Measurements from ENCODE around the gene GRIK3.
"Not testable (repeated sequence)": the region's sequence is repeated elsewhere in the genome, so short reads cannot be mapped to it uniquely, and the experiment has no call there.

Gene GRIK3

DNA sequence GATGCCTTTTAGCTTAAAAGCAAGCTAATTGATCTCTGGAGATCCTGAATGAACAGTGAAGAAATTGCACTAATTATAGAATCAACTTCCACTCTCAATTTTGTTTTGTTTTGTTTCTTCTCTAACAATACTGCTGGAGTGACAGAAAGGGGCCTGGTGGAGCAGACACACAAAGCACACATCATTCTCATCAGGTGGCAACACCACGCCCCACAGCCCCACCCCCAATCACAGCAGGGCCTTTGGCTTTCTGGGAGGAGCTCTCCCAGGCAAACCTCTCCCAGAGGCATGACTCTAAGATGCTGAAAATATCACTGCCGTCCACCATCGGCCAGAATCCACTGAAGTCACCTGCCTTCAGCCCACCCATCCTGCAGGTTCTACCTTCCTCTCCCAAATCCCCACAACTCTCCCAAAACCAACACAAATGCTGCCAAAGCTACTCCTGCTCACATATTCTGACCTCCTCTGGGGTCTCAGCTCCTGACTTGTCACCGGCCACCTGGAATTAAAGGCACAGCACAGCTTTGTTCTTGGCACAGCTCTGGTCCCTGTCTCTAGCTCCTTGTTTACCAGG lies 120.7 kb downstream of the GRIK3 start:
- H3K27me3 ChIP-seq (replicated peaks; ENCODE audit: control insufficient read depth, insufficient read depth, low read length): peaks cover 6% of the 10 kb centered on the region
- DNase-seq (ENCODE audit: low read depth): no peak
- H3K36me3 ChIP-seq (ENCODE audit: control insufficient read depth, insufficient read depth, low read length, severe bottlenecking): no peaks in the 10 kb centered on the region
- no peak overlapping the region for H3K9ac ChIP-seq (ENCODE audit: low read length)
- H3K4me3 ChIP-seq (ENCODE audit: low read length): no peak overlapping the region
- peaks cover 2% of the 10 kb centered on the region for H3K9me3 ChIP-seq (ENCODE audit: control insufficient read depth, low read length)
- no peaks in the 10 kb centered on the region for H3K4me1 ChIP-seq (ENCODE audit: control insufficient read depth, insufficient read depth, low read length)

DNA sequence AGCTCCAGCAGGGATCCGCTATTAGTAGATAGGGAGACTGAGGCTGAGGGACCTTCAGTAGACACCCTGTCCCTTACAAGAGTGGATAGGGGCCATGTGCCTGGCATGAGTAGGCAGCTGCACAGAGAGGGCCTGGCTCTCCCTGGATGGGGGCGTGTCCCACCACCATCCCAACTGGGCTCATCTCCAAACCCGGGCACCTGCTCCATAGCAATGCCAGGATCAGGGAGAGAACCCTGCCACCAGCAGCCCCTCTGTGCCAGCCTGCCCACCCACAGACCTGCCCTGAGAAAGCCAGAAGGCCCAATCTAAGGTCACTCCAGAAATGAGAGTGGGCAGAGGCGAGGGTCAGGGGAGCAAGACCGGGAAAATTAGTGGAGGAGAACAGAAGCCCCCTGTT lies 121.3 kb downstream of the GRIK3 start:
- Histone ChIP-seq H3K4me1 (ENCODE audit: control insufficient read depth, insufficient read depth, low read length) (no peaks in the 10 kb centered on the region), H3K9ac (ENCODE audit: low read length) (no peak overlapping the region), H3K27me3 (replicated peaks; ENCODE audit: control insufficient read depth, insufficient read depth, low read length) (peaks cover 9% of the 10 kb centered on the region), H3K36me3 (ENCODE audit: control insufficient read depth, insufficient read depth, low read length, severe bottlenecking) (no peaks in the 10 kb centered on the region), H3K9me3 (ENCODE audit: control insufficient read depth, low read length) (peaks cover 2% of the 10 kb centered on the region), H3K4me3 (ENCODE audit: low read length) (no peak overlapping the region)
- no peak for DNase-seq (ENCODE audit: low read depth)

DNA sequence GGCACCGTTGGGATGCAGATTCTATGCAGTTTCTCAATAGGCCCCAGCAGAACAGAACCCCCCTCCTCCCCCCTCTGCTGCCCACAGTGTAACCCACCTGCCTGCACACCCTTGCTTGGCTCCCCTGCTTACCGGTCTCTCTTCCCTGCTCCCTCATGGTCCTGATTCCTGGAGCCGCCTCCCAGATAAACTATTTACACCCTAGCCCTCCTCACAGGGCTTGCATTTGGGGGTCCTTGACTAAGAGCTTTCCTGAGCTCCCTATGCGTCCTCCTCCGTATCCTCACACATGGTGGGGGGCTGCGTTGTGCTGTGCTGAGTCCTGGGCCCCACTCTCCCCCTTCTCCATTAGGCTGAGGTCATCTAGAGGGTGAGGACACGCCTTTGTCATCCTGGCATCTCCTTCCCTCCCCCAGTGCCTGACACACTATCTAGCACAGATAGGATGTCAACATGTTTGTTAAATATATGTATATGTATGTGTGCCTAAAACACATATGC lies 121.9 kb downstream of the GRIK3 start:
- H3K4me1 ChIP-seq (ENCODE audit: control insufficient read depth, insufficient read depth, low read length): no peaks in the 10 kb centered on the region
- no peak for DNase-seq (ENCODE audit: low read depth)
- H3K36me3 ChIP-seq (ENCODE audit: control insufficient read depth, insufficient read depth, low read length, severe bottlenecking): no peaks in the 10 kb centered on the region

DNA sequence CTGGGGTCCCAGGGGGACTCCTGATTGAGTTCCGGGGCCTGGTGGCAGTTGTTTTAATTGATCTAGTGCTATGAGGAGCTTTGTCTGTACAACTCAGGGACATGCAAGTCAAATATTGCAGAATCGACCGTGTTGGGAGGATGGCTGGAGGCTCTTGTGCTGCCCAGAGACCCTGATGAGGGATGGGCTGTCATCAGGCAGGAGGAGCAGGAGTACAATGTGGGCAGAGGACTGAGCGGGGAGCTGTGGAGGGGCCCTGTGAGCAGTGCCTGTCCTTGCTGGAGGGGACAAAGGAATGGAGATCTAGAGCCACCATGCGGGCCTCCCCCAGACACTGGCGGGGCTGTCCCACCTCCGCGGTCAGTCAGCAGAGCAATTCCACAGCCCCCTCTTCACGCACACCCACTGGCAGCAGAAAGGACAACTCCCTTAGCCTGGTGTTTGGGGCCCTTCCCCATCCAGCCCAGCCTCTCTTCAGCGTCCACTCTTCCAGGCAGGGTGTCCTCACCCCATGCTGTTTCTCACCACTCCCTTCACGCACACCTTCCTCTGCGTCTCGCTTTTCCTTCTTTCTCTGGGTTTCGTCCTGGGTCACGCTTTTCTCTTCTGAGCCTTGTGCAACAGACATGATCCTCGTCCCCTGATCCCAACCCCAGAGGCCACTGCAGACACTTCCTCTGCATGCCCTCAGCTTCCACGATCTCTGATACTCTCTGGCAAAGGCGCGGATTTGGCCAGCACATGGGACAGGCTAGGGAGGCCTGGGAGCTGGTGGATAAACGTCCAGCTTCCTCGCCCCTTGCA lies 122.6 kb downstream of the GRIK3 start:
- Histone ChIP-seq H3K27me3 (replicated peaks; ENCODE audit: control insufficient read depth, insufficient read depth, low read length) (peaks cover 9% of the 10 kb centered on the region), H3K4me3 (ENCODE audit: low read length) (no peak overlapping the region), H3K36me3 (ENCODE audit: control insufficient read depth, insufficient read depth, low read length, severe bottlenecking) (no peaks in the 10 kb centered on the region), H3K4me1 (ENCODE audit: control insufficient read depth, insufficient read depth, low read length) (no peaks in the 10 kb centered on the region), H3K9ac (ENCODE audit: low read length) (no peak overlapping the region), H3K9me3 (ENCODE audit: control insufficient read depth, low read length) (peaks cover 2% of the 10 kb centered on the region)
- DNase-seq (ENCODE audit: low read depth): no peak

More for the DNA sequence above, 121.9 kb downstream of the GRIK3 start:
- Histone ChIP-seq H3K9me3 (ENCODE audit: control insufficient read depth, low read length) (peaks cover 2% of the 10 kb centered on the region), H3K27me3 (replicated peaks; ENCODE audit: control insufficient read depth, insufficient read depth, low read length) (peaks cover 9% of the 10 kb centered on the region), H3K4me3 (ENCODE audit: low read length) (no peak overlapping the region), H3K9ac (ENCODE audit: low read length) (no peak overlapping the region)

DNA sequence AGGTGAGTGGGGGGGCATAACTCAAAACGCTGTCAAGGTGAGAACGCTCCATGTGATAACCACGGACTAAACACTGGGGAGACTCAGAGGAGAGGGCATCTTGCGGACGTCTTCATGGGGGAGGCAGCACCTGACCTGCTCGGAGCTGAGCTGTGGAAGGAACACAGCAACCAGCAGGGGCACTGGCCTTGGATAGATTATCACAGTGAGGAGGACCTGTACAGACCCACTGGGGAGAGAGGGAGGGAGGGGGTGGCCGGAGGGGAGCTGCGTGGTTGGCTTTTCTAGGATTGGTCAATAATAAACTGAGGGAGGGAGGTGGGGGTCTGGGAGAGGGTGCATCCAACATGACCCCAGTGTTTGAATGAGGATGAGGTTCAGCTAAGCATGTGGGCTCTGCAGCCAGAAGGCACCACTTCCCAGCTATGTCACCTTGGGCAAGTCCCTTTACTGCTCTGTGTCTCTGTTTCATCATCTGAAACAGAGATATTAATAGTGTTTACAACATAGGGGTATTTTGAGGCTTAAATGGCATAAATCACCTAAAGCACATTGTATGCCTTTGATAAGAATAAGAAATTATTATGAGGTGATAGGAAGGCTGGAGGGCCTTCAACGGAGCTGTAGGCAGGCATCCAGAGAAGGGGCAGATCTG lies 123.3 kb downstream of the GRIK3 start:
- Histone ChIP-seq H3K36me3 (ENCODE audit: control insufficient read depth, insufficient read depth, low read length, severe bottlenecking) (no peaks in the 10 kb centered on the region), H3K9me3 (ENCODE audit: control insufficient read depth, low read length) (peaks cover 2% of the 10 kb centered on the region), H3K9ac (ENCODE audit: low read length) (no peak overlapping the region), H3K4me3 (ENCODE audit: low read length) (no peak overlapping the region), H3K27me3 (replicated peaks; ENCODE audit: control insufficient read depth, insufficient read depth, low read length) (peaks cover 9% of the 10 kb centered on the region), H3K4me1 (ENCODE audit: control insufficient read depth, insufficient read depth, low read length) (no peaks in the 10 kb centered on the region)
- no peak for DNase-seq (ENCODE audit: low read depth)

DNA sequence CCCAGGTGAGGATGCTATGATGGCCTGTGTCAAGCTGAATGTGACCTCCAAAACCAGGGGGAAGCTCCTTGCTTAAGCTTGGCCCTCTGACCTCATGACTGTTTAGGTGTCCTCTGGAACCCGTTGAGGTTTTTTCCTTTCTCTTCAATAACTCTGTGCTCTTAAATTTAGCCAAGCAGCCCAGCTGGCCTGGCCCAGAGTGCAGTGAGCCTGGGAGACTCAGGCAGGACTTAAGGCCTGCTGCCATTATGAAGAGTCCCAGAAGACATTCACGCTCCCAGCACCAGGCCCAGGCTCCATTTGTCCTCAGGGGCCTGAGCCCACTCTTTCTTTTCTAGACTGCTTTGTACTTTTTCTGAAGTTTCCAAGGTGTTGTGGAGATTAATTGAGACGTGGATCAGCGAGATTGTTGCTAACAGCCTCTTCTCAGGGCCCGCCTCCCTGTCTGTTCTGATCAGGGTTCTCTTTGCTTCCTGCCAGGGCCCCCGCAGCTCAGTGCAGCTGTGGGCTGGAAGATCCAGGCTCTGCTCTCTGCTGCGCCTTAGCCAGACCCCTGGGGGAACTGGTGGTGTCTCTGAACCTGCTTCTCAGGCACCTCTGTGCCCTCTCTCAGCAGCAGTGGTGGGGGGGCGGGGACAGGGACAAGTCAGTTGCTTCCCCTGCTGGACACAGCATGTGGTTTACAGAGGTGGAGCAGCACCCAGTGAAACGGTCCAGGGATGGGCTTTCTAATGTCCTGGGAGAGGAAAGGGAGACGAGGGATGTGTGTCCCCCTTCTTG lies 124.2 kb downstream of the GRIK3 start:
- Histone ChIP-seq H3K36me3 (ENCODE audit: control insufficient read depth, insufficient read depth, low read length, severe bottlenecking) (no peaks in the 10 kb centered on the region), H3K27me3 (replicated peaks; ENCODE audit: control insufficient read depth, insufficient read depth, low read length) (peaks cover 9% of the 10 kb centered on the region), H3K9me3 (ENCODE audit: control insufficient read depth, low read length) (no peaks in the 10 kb centered on the region), H3K9ac (ENCODE audit: low read length) (no peak overlapping the region), H3K4me3 (ENCODE audit: low read length) (no peak overlapping the region), H3K4me1 (ENCODE audit: control insufficient read depth, insufficient read depth, low read length) (no peaks in the 10 kb centered on the region)
- DNase-seq (ENCODE audit: low read depth): no peak

DNA sequence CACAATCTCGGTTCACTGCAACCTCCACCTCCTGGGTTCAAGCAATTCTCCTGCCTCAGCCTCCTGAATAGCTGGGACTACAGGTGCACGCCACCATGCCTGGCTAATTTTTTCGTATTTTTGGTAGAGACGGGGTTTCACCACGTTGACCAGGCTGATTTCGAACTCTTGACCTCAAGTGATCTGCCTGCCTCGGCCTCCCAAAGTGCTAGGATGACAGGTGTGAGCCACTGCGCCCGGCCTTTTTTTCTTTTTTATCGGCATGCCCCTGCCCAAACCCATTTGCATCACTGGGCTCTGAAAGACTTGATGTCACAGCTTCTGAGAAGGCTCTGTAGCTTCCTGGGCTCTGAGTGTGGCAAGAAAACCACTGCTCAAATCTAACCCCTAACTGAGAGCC lies 125.0 kb downstream of the GRIK3 start:
- H3K9ac ChIP-seq (ENCODE audit: low read length); H3K4me1 ChIP-seq (ENCODE audit: control insufficient read depth, insufficient read depth, low read length); H3K36me3 ChIP-seq (ENCODE audit: control insufficient read depth, insufficient read depth, low read length, severe bottlenecking); DNase-seq (ENCODE audit: low read depth); H3K4me3 ChIP-seq (ENCODE audit: low read length); H3K9me3 ChIP-seq (ENCODE audit: control insufficient read depth, low read length); H3K27me3 ChIP-seq (replicated peaks; ENCODE audit: control insufficient read depth, insufficient read depth, low read length): not testable (repeated sequence)

DNA sequence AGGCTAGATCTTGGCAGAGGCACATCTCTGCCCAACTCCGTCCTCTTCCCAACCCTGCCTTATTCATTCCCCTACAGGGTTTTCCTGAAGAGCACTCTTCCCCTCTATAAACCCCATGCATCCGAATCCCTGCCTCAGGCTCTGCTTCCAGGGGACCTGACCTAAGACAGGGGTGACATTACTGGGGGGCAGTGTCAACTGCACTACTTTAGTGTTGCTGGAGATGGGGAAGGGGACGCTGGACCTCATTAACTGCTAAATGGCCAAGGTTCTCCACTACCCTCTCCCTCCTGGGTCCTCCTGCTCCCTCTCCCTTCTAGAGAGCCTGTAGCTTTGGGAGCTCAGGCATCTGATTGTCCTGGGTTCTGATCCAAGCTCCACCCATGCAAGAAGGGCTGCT lies 126.2 kb downstream of the GRIK3 start:
- Histone ChIP-seq H3K27me3 (replicated peaks; ENCODE audit: control insufficient read depth, insufficient read depth, low read length) (peaks cover 3% of the 10 kb centered on the region), H3K4me3 (ENCODE audit: low read length) (no peak overlapping the region), H3K9me3 (ENCODE audit: control insufficient read depth, low read length) (no peaks in the 10 kb centered on the region), H3K36me3 (ENCODE audit: control insufficient read depth, insufficient read depth, low read length, severe bottlenecking) (no peaks in the 10 kb centered on the region), H3K4me1 (ENCODE audit: control insufficient read depth, insufficient read depth, low read length) (no peaks in the 10 kb centered on the region), H3K9ac (ENCODE audit: low read length) (no peak overlapping the region)
- DNase-seq (ENCODE audit: low read depth): no peak

DNA sequence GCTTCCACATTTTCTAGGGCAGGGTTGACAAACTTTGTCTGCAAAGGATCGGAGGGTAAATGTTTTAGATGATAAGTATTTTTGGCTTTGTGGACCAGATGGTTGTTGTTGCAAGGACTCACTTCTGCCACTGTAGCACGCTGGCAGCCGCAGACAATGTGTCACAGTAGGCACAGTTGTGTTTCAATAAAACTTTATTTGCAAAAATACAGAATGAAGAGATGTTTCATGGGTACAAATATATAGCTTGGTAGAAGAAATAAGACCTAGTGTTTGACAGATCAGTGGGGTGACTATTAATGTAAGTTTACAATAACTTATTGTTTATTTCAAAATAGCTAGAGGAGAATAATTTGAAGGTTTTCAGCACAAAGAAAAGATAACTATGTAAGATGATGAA lies 127.8 kb downstream of the GRIK3 start:
- Histone ChIP-seq H3K4me3 (ENCODE audit: low read length) (no peak overlapping the region), H3K9me3 (ENCODE audit: control insufficient read depth, low read length) (peaks cover 2% of the 10 kb centered on the region), H3K9ac (ENCODE audit: low read length) (no peak overlapping the region), H3K27me3 (replicated peaks; ENCODE audit: control insufficient read depth, insufficient read depth, low read length) (peaks cover 3% of the 10 kb centered on the region), H3K36me3 (ENCODE audit: control insufficient read depth, insufficient read depth, low read length, severe bottlenecking) (no peaks in the 10 kb centered on the region), H3K4me1 (ENCODE audit: control insufficient read depth, insufficient read depth, low read length) (no peaks in the 10 kb centered on the region)
- DNase-seq (ENCODE audit: low read depth): no peak

DNA sequence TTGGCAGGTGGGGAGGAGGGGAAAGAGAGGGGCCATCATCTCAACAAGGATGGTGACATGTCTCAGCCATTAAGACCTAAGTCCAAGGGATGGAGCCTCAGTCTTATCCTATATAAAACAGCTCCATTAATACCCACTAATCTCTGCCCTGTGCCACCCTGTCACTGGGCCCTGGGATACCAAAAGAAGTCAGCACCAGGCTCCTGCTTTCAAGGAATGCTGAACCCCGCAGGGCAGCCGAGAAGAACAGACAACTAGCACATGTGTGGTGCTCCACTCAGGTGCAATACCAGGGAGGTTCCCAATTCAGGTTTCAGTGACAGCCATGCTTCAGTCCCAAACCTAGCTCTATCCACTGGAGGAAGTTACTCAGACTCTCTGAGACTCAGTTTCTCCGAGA lies 128.4 kb downstream of the GRIK3 start:
- Histone ChIP-seq H3K27me3 (replicated peaks; ENCODE audit: control insufficient read depth, insufficient read depth, low read length) (peaks cover 3% of the 10 kb centered on the region), H3K36me3 (ENCODE audit: control insufficient read depth, insufficient read depth, low read length, severe bottlenecking) (no peaks in the 10 kb centered on the region), H3K9me3 (ENCODE audit: control insufficient read depth, low read length) (peaks cover 7% of the 10 kb centered on the region), H3K9ac (ENCODE audit: low read length) (no peak overlapping the region), H3K4me1 (ENCODE audit: control insufficient read depth, insufficient read depth, low read length) (no peaks in the 10 kb centered on the region), H3K4me3 (ENCODE audit: low read length) (no peak overlapping the region)
- no peak for DNase-seq (ENCODE audit: low read depth)

DNA sequence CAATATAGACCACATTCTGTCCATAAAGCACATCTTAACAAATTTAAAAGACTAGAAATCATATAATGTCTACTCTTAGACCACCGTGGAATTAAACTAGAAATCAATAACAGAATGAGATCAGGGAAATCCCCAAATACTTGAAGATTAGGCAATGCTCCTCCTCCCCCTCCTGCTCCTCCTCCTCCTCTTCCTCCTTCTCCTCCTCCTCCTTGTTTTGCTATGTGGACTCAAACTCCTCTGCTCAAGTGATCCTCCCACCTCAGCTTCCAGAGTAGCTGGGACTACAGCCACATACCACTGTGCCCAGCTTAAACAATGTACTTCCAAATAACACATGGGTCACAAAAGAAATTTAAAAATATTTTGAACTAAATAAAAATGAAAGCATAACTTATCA lies 134.2 kb downstream of the GRIK3 start:
- Histone ChIP-seq H3K9me3 (ENCODE audit: control insufficient read depth, low read length) (peaks cover 26% of the 10 kb centered on the region), H3K9ac (ENCODE audit: low read length) (no peak overlapping the region), H3K27me3 (replicated peaks; ENCODE audit: control insufficient read depth, insufficient read depth, low read length) (no peaks in the 10 kb centered on the region), H3K4me3 (ENCODE audit: low read length) (no peak overlapping the region), H3K36me3 (ENCODE audit: control insufficient read depth, insufficient read depth, low read length, severe bottlenecking) (no peaks in the 10 kb centered on the region), H3K4me1 (ENCODE audit: control insufficient read depth, insufficient read depth, low read length) (no peaks in the 10 kb centered on the region)
- DNase-seq (ENCODE audit: low read depth): no peak

All from adipocyte (in vitro differentiated cells).